RWPE2 (cell line): Measurements from ENCODE around the gene MNX1.

Experiments
- ATAC-seq: fragments of 200-7000 bp; cut with Tn5 transposase; 3 replicates; pipeline ENCODE4 v1.9.1; 2021; ENCODE audit warnings: low read depth
- DNase-seq: peaks from one replicate; pipeline ENCODE4 v3.0.0-alpha.2; 2020; ENCODE audit warnings: low spot score
- H3K27ac ChIP-seq: fragments of 450-650 bp; 2 replicates; pipeline ENCODE4 v1.5.1; 2017; ENCODE audit warnings: mild to moderate bottlenecking; ENCODE audit not compliant: poor library complexity, severe bottlenecking
- H3K27me3 ChIP-seq: fragments of 250-450 bp; sonication (Bioruptor Pico); 2 replicates; pipeline ENCODE4 v1.5.1; 2021; ENCODE audit warnings: mild to moderate bottlenecking, moderate library complexity; ENCODE audit not compliant: insufficient read depth, poor library complexity, severe bottlenecking
- H3K36me3 ChIP-seq: fragments of 250-450 bp; sonication (Bioruptor Pico); 2 replicates; pipeline ENCODE4 v1.5.1; 2020; ENCODE audit warnings: low read depth, mild to moderate bottlenecking, moderate library complexity
- H3K4me1 ChIP-seq: fragments of 250-450 bp; sonication (Bioruptor Pico); 2 replicates; pipeline ENCODE4 v1.5.1; 2021; ENCODE audit warnings: mild to moderate bottlenecking, moderate library complexity; ENCODE audit not compliant: insufficient read depth, poor library complexity, severe bottlenecking
- H3K4me3 ChIP-seq: fragments of 250-450 bp; sonication (Bioruptor Pico); 2 replicates; pipeline ENCODE4 v1.5.1; 2021; ENCODE audit warnings: mild to moderate bottlenecking, moderate library complexity; ENCODE audit not compliant: severe bottlenecking
- H3K9me3 ChIP-seq: fragments of 250-450 bp; sonication (Bioruptor Pico); 2 replicates; pipeline ENCODE4 v1.5.1; 2021; ENCODE audit warnings: mild to moderate bottlenecking, moderate library complexity; ENCODE audit not compliant: severe bottlenecking
- CTCF ChIP-seq: fragments of 450-650 bp; IDR thresholded peaks from one replicate; pipeline ENCODE4 v1.5.1; 2017; ENCODE audit warnings: mild to moderate bottlenecking, moderate library complexity; ENCODE audit not compliant: poor library complexity, severe bottlenecking

The MNX1 gene

GRCh38 chr7:157046681-157047080 is 36.2 kb upstream of the MNX1 start:
- Histone ChIP-seq H3K36me3 (no peaks in the 10 kb centered on the region), H3K4me3 (no peak overlapping the region), H3K9me3 (no peaks in the 10 kb centered on the region), H3K4me1 (no peaks in the 10 kb centered on the region), H3K27ac (no peak overlapping the region), H3K27me3 (no peaks in the 10 kb centered on the region)
- TF ChIP-seq CTCF, result no peak
- ATAC-seq, result peak; percentile 87
- DNase-seq, result no peak

GRCh38 chr7:157044943-157045660 is 34.6 kb upstream of the MNX1 start:
- no peak overlapping the region for H3K4me3 ChIP-seq
- ATAC-seq (no peak), DNase-seq (no peak)
- H3K9me3 ChIP-seq, result no peaks in the 10 kb centered on the region
- H3K36me3 ChIP-seq, result no peaks in the 10 kb centered on the region
- TF ChIP-seq CTCF, result no peak
- H3K27me3 ChIP-seq, result no peaks in the 10 kb centered on the region
- no peak overlapping the region for H3K27ac ChIP-seq
- no peaks in the 10 kb centered on the region for H3K4me1 ChIP-seq

- Histone ChIP-seq H3K27ac (no peak overlapping the region), H3K27me3 (no peaks in the 10 kb centered on the region), H3K9me3 (no peaks in the 10 kb centered on the region), H3K4me1 (no peaks in the 10 kb centered on the region), H3K36me3 (no peaks in the 10 kb centered on the region), H3K4me3 (no peak overlapping the region)
- DNase-seq (no peak), ATAC-seq (no peak)
- no peak for TF ChIP-seq CTCF
These were observed 33.8 kb upstream of the MNX1 start for GRCh38 chr7:157044147-157044687.

GRCh38 chr7:157043745-157044144 is 33.3 kb upstream of the MNX1 start:
- DNase-seq (no peak), ATAC-seq (peak; percentile 37; the same call in 1 of the 3 replicates)
- Histone ChIP-seq H3K27me3 (no peaks in the 10 kb centered on the region), H3K27ac (no peak overlapping the region), H3K36me3 (no peaks in the 10 kb centered on the region), H3K4me3 (no peak overlapping the region), H3K9me3 (no peaks in the 10 kb centered on the region), H3K4me1 (no peaks in the 10 kb centered on the region)
- TF ChIP-seq CTCF, result no peak
